Femur (tissue), 1 donor: ENCODE results near the gene NANOGP8.
"Not testable (repeated sequence)": the region's sequence is repeated elsewhere in the genome, so short reads cannot be mapped to it uniquely, and the experiment has no call there.

Experiments used
- DNase-seq: peaks from one replicate; pipeline ENCODE4 v3.0.0-alpha.2; 2017

The NANOGP8 gene

GRCh38 chr15:35092846-35093245 is 7.8 kb upstream of the NANOGP8 start:
- no peak for DNase-seq

- DNase-seq, result no peak
Observed at GRCh38 chr15:35092311-35092710, 7.2 kb upstream of the NANOGP8 start.

DNA sequence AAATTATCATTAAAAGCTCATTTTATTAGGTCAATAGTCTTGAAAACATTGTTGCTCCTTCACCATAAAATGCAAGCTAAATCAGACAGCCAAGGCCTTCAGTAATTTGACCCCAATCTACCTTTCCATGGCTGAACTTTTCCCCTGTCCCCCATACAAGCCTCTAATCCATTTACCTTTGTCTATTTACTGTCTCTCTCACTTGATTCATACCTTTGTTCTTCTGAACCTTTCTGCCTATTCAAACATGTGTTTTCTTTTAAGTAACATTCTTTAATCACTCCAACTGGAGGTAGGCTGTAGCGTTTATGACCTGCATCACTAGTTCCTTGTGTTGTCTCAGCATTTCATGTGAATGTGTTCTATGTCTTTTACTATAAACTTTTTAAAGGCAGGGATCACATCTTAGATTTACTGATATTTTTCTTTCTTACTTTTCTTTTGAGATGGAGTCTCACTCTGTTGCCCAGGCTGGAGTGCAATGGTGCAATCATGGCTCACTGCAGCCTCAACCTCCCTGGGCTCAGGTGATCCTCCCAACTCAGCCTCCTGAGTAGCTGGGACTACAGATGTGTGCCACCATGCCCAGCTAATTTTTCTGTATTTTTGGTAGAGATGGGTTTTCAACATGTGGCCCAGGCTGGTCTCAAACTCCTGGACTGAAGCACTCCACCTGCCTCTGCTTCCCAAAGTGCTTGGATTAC is 5.2 kb upstream of the NANOGP8 start:
- no peak for DNase-seq

GRCh38 chr15:35089551-35089950 is 4.5 kb upstream of the NANOGP8 start:
- no peak for DNase-seq

GRCh38 chr15:35088329-35088728 is 3.2 kb upstream of the NANOGP8 start:
- DNase-seq, result no peak

- DNase-seq, result no peak
Observed at GRCh38 chr15:35087759-35088158, 2.7 kb upstream of the NANOGP8 start.

- DNase-seq, result not testable (repeated sequence)
Observed at GRCh38 chr15:35082371-35083348, 2.4 kb downstream of the NANOGP8 start.

DNA sequence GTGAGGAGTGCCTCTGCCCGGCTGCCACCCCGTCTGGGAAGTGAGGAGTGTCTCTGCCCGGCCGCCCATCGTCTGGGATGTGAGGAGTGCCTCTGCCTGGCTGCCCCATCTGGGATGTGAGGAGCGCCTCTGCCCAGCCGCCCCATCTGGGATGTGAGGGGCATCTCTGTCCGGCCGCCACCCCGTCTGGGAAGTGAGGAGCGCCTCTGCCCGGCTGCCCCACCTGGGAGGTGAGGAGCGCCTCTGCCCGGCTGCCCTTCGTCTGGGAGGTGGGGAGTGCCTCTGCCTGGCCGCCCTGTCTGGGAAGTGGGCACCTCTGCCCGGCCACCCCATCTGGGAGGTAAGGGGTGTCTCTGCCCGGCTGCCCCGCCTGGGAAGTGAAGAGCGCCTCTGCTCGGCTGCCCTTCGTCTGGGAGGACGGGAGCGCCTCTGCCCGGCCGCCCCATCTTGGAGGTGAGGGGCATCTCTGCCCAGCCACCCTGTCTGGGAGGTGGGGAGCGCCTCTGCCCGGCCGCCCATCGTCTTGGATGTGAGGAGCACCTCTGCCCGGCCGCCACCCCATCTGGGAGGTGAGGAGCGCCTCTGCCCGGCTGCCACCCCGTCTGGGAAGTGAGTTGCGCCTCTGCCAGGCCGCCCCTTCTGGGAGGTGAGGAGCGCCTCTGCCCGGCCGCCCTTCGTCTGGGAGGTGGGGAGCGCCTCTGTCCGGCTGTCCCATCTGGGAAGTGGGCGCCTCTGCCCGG is 3.3 kb downstream of the NANOGP8 start:
- DNase-seq, result not testable (repeated sequence)

DNA sequence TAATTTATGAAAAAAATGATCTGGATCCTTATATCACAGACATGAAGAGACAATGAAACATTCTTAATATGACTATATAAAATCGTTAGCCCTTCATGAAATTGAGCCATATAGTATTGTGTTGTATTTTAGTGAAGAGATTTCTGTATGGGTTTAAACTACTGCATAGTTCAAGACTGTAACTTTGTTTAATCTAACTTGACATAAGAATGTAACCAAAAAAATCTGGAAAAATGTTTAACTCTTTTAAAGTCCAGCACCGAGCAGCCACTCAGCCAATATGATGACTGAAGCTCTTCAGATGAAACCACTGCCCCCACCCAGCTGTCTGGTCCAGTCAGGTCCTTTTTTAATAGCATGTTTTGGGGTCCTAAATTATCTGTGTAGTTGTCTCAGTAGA is 4.9 kb downstream of the NANOGP8 start:
- no peak for DNase-seq

DNA sequence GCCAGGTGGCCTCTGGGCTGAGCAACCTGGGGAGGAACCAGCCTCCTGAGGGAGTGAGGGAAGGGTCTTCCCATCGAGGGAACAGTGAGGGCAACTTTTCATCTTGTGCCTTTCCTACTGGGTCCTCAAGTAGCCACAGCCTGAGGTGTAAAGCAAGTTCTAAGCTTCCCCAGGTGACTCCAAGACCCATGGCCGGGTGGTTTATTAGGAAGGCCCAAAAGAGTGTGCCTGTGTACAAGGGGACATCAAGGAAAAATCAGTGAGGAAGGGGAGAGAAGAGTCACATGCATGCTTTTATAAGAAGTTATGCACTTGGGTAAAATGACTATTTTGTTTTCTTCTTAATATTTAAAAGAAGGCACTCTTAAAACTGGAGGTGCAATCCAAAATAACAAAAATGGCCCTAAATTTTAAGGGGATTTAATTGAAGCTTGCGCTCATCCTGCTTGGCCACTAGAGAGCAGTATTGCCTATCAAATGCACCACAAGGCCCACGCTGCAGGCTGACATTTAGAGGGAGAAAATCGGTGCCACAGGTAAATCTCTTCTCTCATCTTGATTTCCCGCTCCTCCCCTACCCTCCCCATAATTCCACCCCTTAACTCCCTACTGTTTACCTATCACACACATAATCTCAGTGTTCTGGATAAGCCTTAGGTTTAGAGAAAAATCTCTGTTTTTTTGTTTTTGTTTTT is 6.7 kb downstream of the NANOGP8 start:
- peak; percentile 45 for DNase-seq

- DNase-seq, result no peak
Observed at GRCh38 chr15:35071106-35071505, 14.0 kb downstream of the NANOGP8 start.

DNA sequence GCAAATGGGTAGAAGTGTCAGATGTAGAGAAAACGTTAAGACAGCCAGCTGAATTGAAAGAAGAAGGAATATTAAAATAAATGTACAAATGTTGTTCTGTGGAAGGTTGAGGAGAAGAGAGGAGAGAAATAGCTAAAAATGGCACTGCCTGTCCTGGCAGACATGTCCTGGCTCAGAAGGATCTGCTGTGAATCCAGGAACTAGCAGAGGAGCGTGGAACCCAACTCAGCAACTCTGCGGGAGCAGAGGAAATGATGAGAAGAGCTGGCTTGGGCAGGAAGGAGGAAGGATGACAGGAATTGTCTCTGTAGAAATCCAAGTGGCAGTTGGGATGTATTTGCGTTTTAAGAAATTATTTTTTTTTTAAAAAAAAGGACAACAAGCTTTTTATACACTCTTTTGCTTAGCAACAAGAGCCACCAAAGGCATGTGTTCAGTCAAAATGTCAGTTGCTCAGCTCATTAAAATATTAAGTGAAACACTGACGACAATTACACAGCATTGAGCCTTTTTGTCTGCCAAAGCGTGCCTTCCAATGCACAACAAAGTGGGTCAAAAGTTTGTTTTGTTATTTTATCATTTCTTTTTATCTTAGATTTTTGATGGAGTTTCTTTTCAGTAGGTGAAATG is 16.1 kb downstream of the NANOGP8 start:
- no peak for DNase-seq

DNA sequence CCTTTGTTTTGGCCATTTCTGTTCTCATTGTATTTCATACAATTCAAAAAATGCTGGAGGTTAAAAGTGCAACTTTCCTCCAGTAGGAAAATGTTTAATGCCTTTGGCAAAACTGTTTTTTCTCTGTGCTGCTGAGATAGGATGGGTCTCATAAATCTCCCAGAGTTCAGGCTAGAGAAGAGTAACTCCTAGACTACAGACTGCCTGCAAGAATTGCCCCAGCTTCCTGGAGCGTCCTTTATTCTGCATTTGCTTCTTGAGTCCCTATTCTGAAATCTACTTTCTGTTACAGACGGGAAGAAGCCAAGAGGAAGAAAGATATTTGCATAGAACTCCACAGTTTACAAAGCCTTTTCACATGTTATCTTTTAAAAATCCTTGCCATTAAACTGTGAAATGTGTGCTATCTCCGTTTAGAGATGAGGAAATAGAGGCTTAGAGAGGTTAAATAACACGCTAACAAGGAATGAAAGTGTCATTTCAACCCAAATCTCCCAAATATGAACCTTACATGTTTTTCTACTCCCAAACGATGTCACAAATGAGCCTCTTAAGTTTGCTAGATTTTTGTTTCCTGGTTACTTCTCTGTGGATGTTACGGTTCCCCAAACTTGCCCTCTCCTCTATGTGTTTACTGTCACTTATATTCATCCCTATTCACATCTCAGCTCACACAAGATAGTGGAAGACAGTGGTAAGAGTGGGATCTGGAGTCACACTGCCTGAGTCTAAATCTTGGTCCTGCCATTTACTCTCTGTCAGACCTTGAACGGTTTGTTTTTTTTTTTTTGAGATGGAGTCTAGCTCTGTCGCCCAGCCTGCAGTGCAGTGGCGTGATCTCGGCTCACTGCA is 17.4 kb downstream of the NANOGP8 start:
- no peak for DNase-seq

GRCh38 chr15:35066094-35066493 is 19.0 kb downstream of the NANOGP8 start:
- no peak for DNase-seq

DNA sequence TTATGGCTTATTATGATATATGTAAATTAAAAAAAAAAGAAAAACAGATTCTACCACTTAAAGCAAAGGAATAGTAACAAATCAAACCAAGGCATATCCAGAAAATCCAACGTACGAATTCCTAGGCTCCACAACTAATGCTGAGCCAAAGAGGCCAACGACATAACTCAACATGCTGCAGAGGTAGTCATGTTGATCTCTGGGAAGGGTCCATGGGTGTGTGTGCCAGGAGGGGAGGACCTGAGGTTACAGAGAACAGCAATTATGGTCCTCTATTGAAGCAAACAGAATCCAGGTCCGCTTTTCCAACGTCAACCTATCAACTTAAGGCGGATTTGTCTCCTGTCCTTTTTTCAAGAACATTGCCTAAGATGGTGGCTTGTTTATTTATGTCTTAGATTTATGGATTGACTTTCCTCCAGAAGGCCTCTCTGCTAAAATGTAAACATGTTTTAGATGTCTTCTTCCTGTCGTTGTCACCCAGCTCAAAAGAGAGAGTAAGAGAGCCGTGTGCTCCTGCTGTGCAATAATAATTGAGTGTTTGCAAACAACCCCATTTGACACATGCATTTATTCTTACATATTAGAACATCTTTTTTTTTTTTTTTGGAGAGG is 20.4 kb downstream of the NANOGP8 start:
- no peak for DNase-seq

- no peak for DNase-seq
Observed at GRCh38 chr15:35062738-35063099, 22.4 kb downstream of the NANOGP8 start.

DNA sequence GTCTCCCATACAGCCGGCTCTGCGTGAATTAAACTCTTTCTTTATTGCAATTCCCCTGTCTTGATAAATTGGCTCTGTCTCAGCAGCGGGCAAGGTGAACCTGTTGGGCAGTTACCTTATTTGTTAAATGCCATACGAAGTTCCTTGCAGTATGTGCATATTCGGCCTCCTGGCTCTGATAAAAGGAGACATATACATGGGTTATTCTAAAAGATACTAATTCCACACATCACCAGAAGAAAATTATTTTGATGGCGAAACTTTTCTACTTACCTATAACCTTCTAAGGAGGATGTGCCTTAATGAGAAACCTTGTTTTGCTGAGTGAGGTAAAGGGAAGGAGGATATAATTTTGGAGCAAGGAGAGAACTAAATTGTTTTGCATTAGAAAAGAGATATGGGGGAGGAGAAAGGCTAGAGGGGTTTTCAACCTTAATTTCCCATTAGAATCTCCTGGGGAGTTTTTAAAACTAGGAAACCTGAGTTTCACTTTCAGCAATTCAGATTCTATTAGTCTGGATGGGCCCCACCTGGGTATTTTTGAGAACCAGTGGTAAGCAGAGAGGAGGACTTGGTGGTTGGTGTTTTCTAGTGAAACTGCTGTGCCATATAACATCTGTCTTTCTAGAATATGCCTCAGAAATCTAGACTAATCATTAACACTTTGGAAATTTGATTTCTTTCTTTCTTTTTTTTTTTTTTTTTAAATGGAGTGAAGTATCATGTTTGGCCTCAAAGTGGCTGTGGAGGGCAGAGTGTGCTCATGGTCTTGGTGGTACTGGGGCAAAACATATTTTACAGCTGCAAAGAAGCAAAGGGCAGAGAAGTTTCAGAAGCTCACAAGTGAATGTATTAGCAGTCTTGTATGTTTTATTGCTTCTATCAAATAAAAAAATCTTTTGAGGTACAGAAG is 23.0 kb downstream of the NANOGP8 start:
- no peak for DNase-seq

DNA sequence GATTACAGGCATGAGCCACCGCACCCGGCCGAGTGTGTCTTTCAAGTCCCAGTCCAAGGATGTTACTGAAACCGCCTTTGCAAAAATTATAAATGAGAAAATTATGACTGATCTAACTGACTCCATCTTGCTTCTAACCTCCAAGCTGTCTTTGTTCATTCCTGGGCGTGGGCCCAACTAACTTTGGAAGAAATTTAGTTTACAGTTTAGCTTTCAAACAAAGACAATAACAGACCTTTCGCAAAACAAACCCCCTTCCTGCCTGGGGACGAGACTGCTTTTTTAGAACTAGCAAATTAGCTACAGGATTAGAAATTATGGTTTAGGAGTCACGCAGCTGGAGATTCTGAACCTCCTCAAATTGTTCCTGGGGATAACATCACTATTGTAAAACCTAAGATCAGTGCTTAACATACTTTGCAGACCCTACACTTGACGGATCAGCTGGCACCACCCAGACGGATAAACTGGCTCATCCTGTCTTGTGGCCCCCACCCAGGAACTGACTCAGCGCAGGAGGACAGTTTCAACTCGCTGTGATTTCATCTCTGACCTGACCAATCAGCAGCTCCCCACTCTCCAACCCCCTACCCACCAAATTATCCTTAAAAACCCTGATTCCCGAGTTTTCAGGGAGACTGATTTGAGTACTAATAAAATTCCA is 23.8 kb downstream of the NANOGP8 start:
- DNase-seq, result no peak

- no peak for DNase-seq
Observed at GRCh38 chr15:35060591-35060990, 24.5 kb downstream of the NANOGP8 start.
